Jurkat, Clone E6-1 (cell line): ENCODE data around the gene ATP1A4. TPM values are rescaled to one million over a fixed set of nuclear protein-coding genes. Genes with fewer than 3 reads are reported as not detected.
"Not testable (repeated sequence)": the region's sequence is repeated elsewhere in the genome, so short reads cannot be mapped to it uniquely, and the experiment has no call there.

Experiments used
- DNase-seq: peaks from one replicate; pipeline ENCODE4 v3.0.0-alpha.2; 2011; ENCODE audit warnings: low read depth, low spot score
- H3K4me3 ChIP-seq: 2 replicates; pipeline ENCODE4 v1.5.1; 2011; ENCODE audit warnings: mild to moderate bottlenecking, low read length, control low read depth, moderate library complexity
- polyA plus RNA-seq: library from polyadenylated mRNA; unstranded; fragments of >200 nt; gene quantifications from one replicate; pipeline ENCODE4 v1.2.1, GENCODE V29; 2012; ENCODE audit warnings: missing spikeins; ENCODE audit not compliant: insufficient read length, insufficient read depth

ATP1A4 gene
- not detected for polyA plus RNA-seq

- DNase-seq: no peak
- no peak within 1 kb of the TSS for H3K4me3 ChIP-seq
Observed at GRCh38 chr1:160151303-160151702, at the start of gene ATP1A4. Gene ATP1A4 (plus strand): TSS chr1:160151603. CDS start chr1:160152041, 438 bp downstream.

- no peak for DNase-seq
- H3K4me3 ChIP-seq: no peak overlapping the region
Observed at GRCh38 chr1:160101717-160102522, 49.5 kb upstream of the ATP1A4 start.

DNA sequence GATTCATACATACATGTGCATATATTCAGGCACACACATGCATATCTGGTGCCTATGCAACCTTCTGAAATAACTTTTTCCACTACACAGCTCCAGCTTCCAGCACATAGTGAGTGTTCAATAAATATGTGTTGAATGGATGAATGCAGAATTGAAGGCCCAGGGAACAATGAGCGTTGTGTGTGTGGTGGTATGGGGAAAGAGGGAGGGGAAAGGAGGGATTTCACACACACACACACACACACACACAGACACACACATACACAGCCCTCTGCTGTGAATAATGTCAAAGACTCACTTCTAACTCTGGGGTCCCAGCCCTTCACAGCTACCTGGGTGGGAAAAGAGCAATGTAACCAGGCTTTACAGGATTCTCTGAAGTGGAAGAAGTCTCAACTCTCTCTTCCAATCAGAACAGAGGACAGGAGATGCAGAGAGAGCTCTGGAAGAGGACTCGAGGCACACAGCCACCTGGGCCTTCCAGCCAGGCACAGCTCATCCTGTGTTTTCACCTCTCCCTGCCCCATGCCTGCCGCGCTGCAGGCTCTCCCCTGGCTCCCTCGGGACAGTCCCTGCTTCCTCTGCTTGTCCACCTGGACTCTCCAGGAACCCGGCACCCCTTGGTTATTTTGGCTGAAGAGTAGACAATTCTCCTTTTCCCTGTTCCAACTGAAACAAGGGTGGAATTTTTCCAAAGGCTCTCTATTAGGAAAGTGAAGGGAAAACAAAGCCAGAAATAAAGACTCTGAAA lies 47.6 kb upstream of the ATP1A4 start:
- no peak for DNase-seq

GRCh38 chr1:160104486-160104885 lies 46.9 kb upstream of the ATP1A4 start:
- DNase-seq: no peak
- no peak overlapping the region for H3K4me3 ChIP-seq

More for the DNA sequence above, 47.6 kb upstream of the ATP1A4 start:
- no peak overlapping the region for H3K4me3 ChIP-seq

GRCh38 chr1:160105155-160105554 lies 46.2 kb upstream of the ATP1A4 start:
- H3K4me3 ChIP-seq: no peak overlapping the region
- DNase-seq: no peak

- DNase-seq: no peak
- H3K4me3 ChIP-seq: no peak overlapping the region
Observed at GRCh38 chr1:160107512-160107911, 43.9 kb upstream of the ATP1A4 start.

GRCh38 chr1:160108888-160109662 lies 42.3 kb upstream of the ATP1A4 start:
- H3K4me3 ChIP-seq: no peak overlapping the region
- peak; percentile 45 for DNase-seq

GRCh38 chr1:160109686-160110085 lies 41.7 kb upstream of the ATP1A4 start:
- H3K4me3 ChIP-seq: no peak overlapping the region
- no peak for DNase-seq

DNA sequence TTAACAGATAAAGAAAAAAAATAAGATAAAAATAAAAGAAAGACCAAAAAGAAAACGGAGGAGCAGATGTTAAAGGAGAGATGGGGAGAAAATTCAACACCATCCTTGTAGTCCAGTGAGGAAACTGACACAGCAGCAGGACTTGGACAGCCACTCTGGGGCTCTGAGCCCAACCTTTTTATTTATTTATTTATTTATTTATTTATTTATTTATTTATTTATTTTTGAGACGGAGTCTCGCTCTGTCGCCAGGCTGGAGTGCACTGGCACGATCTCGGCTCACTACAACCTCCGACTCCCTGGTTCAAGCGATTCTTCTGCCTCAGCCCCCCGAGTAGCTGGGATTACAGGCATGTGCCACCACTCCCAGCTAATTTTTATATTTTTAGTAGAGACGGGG lies 39.9 kb upstream of the ATP1A4 start:
- H3K4me3 ChIP-seq, DNase-seq: not testable (repeated sequence)

DNA sequence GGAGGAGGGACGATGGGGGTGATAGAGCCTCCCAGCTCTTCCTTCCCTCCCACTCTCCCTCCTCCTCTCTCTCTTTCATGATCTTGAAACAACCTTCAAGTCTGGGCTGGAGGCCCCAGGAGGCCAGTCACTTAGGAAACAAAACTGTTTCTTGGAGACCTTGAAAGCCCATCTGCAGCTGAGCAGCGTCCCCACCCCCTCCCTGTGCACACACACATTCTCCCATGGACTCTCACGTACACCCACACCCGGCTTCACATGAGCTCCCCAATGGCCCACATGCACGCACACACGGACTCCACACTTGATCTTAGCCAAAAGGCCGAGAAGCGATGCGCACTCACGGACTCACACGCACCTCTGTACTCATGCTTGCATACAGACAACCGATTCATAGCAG lies 39.0 kb upstream of the ATP1A4 start:
- no peak overlapping the region for H3K4me3 ChIP-seq
- DNase-seq: no peak

DNA sequence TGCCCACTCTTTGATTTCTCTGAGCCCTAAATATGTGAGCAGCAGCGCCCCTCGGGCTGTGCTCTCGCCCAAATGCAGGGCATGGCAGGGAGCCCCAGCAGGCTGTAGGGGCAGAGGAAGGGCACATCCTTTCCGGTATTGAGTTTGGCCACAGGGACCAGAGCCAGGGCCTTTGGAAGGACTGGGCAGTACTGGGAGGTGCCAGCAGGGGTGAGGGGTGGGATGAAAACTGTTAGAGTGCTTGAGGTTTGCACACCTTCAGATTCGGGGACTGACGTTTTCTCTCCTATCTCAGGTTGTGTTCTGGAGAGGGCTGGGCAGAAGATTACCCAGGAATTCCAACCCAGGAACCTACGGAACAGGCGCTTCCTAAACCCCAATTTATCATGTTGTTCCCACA lies 38.0 kb upstream of the ATP1A4 start:
- H3K4me3 ChIP-seq: no peak overlapping the region
- no peak for DNase-seq

- H3K4me3 ChIP-seq: no peak overlapping the region
- DNase-seq: no peak
Observed at GRCh38 chr1:160114085-160114484, 37.3 kb upstream of the ATP1A4 start.

- DNase-seq: no peak
- no peak within 1 kb of the TSS for H3K4me3 ChIP-seq
Observed at GRCh38 chr1:160115545-160116282, 35.7 kb upstream of the ATP1A4 start, which contains the start of gene ATP1A2. Gene ATP1A2 (plus strand): TSS chr1:160115759. CDS start chr1:160115862, 103 bp downstream.

DNA sequence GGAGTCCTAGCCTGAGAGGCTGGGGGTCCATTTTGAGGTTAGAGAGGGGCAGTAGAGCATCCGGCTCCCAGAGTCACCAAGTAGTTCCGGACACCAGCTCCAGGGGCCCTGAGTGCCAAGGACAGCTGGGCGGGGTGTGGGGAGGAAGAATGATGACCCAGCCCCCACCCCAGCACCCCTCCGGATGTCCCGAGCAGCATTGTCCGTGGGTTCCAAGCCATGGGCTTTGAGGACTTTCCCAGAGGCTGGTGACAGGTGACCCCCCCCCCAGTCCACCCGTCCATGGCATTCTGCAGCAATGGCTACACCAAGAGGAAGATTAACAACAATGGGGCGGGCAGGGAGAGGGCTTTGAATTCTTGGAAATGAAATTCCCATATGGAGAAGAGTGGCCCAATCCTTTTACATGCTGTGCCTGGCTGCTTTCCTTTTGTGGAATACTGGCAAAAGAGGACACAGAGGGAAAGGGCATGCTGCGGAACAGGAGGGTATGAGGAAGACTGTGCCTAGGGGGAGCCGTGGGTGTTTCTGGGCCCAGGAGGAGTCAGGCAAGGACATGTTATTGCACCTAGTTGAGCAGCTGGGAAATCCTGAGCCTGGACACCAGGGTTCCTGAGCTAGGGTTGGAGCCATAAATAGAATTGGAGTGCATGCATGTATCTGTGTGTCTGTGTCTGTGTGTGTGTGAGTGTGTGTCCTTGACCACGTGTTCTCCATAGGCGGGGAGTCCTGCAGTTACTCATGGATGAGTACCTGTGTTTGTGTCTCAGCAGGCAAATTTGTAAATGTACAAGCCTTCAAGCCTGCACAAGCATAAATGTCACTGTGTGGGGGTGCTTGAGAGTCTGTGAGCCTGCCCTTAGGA lies 34.9 kb upstream of the ATP1A4 start:
- DNase-seq: no peak
- H3K4me3 ChIP-seq: no peak overlapping the region

DNA sequence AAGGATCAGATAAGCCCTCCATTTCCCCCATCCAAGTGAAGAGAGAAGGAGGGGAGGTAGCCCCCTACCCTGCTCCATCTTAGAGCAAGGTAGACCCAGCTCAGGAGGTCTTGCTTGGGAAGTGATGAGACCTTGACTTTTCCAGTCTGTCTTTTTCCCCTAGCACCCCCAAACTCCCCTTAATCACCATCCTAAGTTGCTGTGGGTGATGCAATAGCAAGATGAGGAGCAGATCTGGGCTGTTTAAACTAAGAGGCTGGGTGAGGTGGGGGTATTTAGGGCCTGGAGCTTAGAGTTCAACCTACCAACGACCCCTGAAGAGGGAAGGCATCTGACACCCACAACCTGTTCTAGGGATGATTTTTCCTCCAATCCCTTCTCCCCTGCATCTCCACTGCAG lies 34.1 kb upstream of the ATP1A4 start:
- no peak for DNase-seq
- no peak overlapping the region for H3K4me3 ChIP-seq

GRCh38 chr1:160117709-160118183 lies 33.7 kb upstream of the ATP1A4 start:
- no peak for DNase-seq
- H3K4me3 ChIP-seq: no peak overlapping the region

- DNase-seq: no peak
- no peak overlapping the region for H3K4me3 ChIP-seq
Observed at GRCh38 chr1:160118928-160119327, 32.5 kb upstream of the ATP1A4 start.

DNA sequence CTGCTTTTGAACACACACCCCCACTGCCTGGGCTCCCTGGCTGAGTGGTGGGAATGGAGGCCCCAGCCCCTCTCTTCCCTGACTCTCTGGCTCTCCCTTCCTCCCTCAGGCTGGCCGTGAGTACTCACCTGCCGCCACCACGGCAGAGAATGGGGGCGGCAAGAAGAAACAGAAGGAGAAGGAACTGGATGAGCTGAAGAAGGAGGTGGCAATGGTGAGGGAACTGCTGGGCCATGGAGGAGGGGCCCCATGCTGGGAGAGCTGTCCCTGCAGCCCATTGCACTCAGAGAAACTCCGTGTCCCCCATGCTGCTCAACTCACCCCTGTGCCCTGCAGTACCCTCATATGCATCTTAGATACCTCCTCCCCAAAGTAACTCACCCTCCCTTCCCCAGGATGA lies 30.6 kb upstream of the ATP1A4 start:
- DNase-seq: no peak

More for the DNA sequence above, 30.6 kb upstream of the ATP1A4 start:
- no peak overlapping the region for H3K4me3 ChIP-seq
